ENCODE results near the gene SORCS2.
A peak's percentile ranks its signal among the peaks of the same experiment; 100 is the strongest.

SORCS2 gene

DNA sequence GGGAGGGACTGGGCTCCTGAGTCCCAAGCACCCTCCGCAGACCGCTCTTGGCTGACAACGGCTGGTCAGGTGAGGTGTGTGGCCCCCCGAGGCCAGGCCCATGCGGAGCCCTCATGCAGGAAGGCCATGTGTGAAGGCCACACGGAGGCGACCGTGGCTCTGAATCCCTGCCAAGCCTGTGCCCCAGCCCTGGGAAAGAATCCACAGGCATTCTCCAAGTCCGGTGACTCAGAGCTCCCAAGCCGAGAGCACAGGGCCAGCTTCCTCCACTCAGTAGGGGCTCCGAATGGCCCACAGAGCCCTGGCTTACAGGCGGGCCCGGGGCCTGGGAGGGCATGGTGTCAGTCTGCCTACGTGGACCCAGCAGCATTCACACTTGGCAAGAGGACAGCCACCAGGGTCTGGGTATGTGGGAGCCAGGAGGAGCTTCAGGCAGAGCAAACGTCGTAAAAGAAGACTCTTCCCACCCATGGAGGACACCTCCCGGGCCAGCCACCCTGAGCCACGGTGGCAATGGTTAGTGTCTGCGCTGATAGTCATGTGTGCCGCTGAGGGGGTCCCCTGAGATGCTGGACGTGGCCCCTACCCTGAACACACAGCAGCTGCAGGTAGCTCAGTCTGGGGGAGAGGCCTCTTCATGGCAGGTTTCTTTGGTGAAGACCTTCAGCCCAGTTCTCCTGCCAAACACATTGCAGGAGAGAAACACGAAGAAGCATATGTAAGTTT is 136.7 kb downstream of the SORCS2 start:
- no peak for DNase-seq

DNA sequence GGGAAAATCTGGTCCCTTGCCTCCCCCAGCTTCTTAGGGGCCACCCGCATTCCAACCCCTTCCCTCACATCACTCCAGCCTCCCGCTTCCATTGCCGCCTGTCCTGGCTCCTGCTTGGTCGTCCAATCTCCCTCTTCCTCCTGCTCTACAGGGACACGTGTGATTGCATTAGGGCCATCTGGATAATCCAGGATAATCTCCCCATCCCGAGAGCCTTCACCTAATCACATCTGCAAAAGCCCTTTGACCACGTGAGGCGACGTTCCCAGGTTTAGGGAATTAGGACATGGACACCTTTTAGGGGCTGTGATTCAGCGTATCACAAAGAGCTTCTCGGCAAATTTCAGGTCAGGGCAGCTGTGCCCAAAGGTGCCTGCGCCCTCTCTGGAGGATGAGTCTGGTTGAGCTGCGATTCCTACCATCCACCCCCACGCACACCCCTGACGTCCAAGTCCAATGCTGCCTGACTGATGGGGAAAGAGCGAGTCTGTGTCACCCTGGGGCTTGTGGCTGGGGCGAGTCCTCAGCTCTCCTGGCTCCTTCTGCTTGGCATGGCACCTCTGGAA is 137.8 kb downstream of the SORCS2 start:
- no peak for DNase-seq

DNA sequence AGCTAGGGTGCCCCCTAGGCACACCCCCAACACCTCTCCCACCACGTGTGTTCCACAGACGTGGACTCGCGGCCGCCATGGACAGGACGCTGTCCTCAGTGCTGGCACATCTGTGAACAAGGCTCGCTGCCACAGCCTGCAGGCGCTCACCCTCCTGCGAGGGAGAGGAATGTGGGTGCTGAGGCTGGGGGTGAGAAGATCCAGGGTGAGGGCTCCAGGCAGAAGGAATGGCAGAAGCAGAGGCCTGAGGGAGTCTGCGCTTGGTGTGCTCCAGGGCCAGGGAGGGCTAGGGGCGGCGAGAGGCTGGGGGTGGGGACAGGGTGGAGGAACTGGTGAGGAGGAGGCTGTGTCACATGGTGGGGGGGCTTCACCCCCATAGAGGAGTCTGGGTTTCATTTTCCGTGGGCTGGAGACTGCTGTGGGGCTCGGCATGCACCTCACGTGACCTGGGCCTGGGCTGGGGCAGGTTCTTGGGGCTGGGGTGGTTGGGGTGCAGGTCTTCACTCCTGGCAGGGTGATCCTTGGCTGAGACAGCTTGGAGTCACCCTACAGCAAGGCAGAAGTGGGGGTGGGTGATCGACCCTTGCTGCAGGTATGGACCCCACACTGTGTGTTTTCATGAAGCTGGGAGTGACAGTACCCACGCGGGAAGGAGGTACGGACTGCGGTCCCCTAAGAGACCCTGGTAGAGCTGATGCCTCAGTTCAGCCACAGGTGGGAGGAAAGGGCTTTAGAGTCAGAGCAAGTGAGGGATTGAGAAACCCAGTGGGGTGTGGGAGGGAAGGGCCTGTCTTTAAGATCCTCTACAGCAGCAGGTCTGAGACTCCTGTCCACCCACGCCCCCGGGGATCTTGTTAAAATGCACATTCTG is 138.7 kb downstream of the SORCS2 start:
- DNase-seq: no peak

- no peak for DNase-seq
These were observed 139.3 kb downstream of the SORCS2 start for GRCh38 chr4:7331682-7332000.

- DNase-seq: no peak
These were observed 140.1 kb downstream of the SORCS2 start for GRCh38 chr4:7332216-7333023.

DNA sequence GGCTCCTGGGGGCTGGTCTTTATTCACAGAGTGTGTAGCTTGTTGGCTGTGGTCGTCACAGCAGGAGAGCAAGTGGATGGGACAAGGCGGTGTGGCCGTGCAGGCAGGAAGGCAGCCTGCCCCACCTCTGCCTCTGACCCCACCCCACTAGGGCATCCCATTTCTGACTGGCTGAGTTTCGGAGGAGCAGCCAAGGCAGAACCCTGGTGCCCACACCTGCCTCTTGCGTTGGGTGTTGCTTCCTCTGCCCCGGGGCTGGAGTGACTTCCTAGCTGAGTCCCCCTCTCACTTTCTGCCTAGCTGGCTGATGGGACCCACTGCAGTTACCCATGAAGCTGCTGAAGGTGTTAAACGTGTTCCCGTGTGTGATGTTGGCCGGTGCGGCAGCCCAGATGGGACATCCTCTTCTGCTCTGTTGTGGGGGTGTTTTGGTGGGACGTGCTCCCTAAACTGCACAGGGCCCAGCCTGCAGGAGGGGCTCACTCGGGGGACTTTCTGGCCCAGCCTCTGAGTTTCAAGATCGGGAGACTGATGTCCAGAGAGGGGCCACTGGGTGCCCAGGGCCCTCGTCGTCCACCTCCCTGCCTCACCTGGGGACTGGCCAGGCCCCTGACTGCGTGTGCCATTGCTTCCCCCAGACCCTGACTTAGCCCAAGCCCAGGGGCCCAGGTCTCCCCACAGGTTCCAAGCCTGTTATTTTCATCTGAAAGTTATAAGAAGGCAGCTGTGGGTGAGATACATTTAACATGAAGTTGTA is 140.9 kb downstream of the SORCS2 start:
- DNase-seq: no peak

GRCh38 chr4:7333801-7334421 is 141.6 kb downstream of the SORCS2 start:
- no peak for DNase-seq

DNA sequence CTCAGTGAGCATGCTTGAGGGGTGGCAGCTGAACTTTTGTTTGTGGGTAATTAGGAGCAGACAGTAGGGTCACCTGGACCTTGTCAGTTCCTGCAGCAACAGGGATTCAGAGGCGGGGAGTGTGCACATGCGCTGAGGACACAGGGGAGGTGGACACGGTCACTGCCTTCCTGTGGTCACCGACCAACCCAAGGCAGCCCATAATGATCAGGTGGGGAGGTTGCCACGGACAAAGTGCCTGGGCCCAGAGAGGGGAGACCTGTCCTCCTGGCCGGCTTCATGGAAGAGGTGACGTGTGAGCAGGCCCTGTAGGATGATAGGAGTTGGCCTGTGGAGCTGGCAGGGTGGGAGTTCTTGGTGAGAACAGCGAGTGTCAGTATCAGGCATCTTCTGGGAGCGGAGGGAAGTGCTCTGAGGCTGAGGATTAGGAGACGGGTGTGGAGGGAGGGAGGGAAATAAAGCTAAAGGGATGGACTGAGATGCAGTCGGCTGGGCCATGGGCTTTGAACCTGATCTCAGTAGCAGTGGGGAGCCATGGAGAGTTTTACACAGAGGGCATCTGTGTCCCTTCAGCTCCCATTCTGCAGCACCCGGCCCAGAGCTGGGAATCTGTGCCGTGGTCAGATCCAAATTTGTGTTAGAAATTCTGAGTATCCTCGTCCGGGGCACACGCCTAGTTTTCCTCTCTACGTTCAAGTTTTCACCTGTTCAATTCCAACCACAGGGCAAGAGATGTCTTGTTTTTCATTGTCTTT is 142.4 kb downstream of the SORCS2 start:
- no peak for DNase-seq

- DNase-seq: peak; percentile 82
These were observed 143.2 kb downstream of the SORCS2 start for GRCh38 chr4:7335344-7336066.

DNA sequence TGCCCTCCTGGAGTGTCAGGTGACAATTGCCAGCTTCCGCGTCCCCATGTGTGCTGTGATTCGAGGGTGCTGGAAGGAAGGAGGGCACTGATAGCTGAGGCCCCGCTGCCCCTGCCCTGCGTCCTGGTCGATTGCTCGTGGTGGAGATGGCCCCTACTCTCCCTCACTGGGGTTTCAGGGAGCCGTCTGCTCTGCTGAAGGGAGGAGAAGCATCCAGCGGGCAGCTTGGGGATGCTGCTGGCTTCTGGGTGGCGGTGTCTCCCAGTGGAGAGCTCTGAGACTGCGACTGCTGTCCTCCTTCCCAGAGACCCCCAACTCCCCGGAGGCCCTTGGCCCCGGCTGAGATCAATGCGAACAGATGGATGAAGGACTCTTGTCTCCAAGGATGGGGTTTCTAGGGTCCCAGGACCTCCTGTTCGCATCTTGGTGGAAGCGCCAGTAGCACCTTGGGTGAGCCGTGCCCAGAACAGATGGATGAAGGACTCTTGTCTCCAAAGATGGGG is 143.8 kb downstream of the SORCS2 start:
- no peak for DNase-seq

DNA sequence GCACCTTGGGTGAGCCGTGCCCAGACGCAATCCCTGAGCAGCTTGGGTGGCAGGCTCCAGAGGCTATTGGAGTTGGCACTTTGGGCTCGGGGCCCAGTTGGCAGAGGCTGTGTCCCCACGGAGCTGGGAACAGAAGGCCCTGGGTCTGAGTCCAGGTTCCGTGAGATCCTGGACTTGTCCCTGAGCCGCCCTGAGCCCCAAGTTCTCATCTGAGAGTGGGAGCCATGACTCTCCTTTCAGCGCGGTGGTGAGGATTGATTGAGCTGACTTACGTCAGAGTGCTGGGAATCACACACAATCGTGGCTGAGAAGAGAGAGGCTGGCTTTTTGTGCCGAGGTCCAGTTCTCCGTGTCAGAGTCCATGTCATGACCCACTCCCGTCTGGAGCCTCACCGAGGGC is 144.4 kb downstream of the SORCS2 start:
- DNase-seq: no peak

- no peak for DNase-seq
These were observed 145.1 kb downstream of the SORCS2 start for GRCh38 chr4:7337196-7338058.

- DNase-seq: no peak
These were observed 145.7 kb downstream of the SORCS2 start for GRCh38 chr4:7338059-7338452.

GRCh38 chr4:7338876-7339623 is 146.7 kb downstream of the SORCS2 start:
- no peak for DNase-seq

GRCh38 chr4:7339751-7340552 is 147.6 kb downstream of the SORCS2 start:
- DNase-seq: no peak

- DNase-seq: no peak
These were observed 148.5 kb downstream of the SORCS2 start for GRCh38 chr4:7340553-7341433.

All from DMS53 (cell line).